ENCODE data around the gene PIP5K1B.

GRCh38 chr9:68844631-68845612 lies 139.9 kb downstream of the PIP5K1B start:
- peak; percentile 77 for TF ChIP-seq CTCF (conservative IDR thresholded peaks at IDR 0.05)
- TF ChIP-seq ZFX (IDR thresholded peaks at IDR 0.05), result no peak

All from C4-2B (cell line).